AG09309 (cell line): ENCODE data around the gene CENPC.
"Not testable (repeated sequence)": the region's sequence is repeated elsewhere in the genome, so short reads cannot be mapped to it uniquely, and the experiment has no call there.

Experiments
- DNase-seq: peaks from one replicate; pipeline ENCODE4 v3.0.0-alpha.2; 2010; ENCODE audit warnings: low read depth
- H3K4me3 ChIP-seq: 2 replicates; pipeline ENCODE4 v1.5.1; 2011; ENCODE audit warnings: mild to moderate bottlenecking, low read depth, low read length, moderate library complexity; ENCODE audit not compliant: control insufficient read depth
- TF ChIP-seq, protein P1 (sequence below): IDR thresholded peaks from 2 replicates; pipeline ENCODE4 v1.5.1; 2011; ENCODE audit warnings: mild to moderate bottlenecking, low read depth, low read length, inconsistent platforms; ENCODE audit not compliant: insufficient read depth, control insufficient read depth; ENCODE audit errors: missing control alignments

CENPC gene

DNA sequence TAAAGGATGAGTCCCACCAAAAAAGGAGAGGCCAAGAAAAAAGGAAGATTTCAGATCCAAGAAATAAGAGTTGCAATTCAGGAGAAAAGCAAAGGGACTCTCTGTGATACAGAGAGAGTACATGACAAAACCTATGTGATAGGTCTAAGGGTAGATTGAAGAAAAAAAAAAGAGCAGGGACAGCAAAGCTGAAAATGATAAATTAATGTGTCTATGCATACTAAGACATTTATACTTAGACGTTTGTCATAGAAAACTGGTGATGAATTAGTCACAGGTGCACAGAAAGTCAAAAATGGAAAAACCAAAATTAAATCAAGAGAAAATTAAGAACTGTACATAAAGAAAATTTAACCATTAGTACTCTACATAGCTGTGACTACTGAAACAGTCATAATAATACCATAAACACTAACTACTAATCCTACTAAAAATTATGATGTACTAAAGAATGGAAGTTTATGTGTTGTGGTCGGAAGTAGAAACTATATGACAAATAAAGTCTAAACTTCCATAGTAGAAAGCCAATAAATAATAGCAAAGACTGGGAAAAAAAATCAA, 9.9 kb downstream of the CENPC start:
- TF ChIP-seq, protein P1, sequence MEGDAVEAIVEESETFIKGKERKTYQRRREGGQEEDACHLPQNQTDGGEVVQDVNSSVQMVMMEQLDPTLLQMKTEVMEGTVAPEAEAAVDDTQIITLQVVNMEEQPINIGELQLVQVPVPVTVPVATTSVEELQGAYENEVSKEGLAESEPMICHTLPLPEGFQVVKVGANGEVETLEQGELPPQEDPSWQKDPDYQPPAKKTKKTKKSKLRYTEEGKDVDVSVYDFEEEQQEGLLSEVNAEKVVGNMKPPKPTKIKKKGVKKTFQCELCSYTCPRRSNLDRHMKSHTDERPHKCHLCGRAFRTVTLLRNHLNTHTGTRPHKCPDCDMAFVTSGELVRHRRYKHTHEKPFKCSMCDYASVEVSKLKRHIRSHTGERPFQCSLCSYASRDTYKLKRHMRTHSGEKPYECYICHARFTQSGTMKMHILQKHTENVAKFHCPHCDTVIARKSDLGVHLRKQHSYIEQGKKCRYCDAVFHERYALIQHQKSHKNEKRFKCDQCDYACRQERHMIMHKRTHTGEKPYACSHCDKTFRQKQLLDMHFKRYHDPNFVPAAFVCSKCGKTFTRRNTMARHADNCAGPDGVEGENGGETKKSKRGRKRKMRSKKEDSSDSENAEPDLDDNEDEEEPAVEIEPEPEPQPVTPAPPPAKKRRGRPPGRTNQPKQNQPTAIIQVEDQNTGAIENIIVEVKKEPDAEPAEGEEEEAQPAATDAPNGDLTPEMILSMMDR, result no peak
- no peak for DNase-seq
- H3K4me3 ChIP-seq, result no peak overlapping the region

DNA sequence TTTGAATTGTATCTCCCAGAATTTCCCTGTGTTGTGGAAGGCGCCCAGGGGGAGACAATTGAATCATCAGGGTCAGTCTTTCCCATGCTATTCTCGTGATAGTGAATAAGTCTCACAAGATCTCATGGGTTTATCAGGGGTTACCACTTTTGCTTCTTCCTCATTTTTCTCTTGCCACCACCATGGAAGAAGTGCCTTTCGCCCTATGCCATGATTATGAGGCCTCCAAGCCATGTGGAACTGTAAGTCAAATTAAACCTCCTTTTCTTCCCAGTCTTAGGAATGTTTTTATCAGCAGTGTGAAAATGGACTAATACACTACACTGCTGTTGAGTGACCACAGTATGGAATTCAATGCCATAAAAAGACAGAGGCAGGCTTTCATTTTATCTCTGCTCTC, 12.2 kb downstream of the CENPC start:
- DNase-seq, result no peak
- TF ChIP-seq, protein P1, result no peak

DNA sequence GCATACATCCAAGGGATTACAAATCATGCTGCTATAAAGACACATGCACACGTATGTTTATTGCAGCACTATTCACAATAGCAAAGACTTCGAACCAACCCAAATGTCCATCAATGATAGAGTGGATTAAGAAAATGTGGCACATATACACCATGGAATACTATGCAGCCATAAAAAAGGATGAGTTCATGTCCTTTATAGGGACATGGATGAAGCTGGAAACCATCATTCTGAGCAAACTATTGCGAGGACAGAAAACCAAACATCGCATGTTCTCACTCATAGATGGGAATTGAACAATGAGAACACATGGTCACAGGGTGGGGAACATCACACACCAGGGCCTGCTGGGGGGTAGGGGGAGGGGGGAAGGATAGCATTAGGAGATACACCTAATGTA, 12.9 kb downstream of the CENPC start:
- DNase-seq, H3K4me3 ChIP-seq: not testable (repeated sequence)

More for the DNA sequence above, 12.2 kb downstream of the CENPC start:
- no peak overlapping the region for H3K4me3 ChIP-seq

DNA sequence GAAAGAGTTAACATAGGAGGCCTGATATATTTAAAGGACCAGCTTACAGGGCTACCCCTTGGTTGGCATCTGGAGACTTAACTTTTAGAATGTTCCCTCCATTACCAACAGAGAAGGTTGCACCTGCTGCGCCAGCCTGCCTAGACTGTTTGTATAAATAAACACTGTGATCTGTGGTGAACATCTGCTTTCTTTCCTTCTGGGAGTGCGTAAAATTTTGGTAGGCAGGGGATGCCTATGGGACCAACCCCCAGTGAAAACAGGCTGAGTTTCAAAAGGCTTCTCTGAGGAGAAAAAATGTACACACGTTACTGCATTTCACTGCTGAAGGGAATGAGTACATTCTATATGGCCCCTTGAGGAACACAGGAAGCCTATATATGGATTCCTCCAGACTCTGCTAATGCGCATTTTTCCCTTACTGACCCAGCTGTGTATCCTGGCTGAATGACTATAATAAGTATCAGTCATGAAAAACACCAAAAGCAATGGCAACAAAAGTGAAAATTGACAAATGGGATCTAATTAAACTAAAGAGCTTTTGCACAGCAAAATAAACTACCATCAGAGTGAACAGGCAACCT, 13.8 kb downstream of the CENPC start:
- H3K4me3 ChIP-seq, result no peak overlapping the region
- DNase-seq, result no peak
- TF ChIP-seq, protein P1, result no peak

DNA sequence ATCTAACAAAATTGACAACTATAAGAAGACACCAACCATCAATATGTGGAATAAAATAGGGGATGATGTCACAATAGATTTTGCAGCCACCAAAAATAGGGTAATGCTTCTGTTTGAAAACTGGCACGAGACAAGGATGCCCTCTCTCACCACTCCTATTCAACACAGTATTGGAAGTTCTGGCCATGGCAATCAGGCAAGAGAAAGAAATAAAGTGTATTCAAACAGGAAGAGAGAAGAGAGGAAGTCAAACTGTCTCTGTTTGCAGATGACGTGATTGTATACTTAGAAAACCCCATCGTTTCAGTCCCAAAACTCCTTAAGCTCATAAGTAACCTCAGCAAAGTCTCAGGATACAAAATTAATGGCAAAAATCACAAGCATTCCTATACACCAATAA, 21.2 kb downstream of the CENPC start:
- DNase-seq, H3K4me3 ChIP-seq: not testable (repeated sequence)

DNA sequence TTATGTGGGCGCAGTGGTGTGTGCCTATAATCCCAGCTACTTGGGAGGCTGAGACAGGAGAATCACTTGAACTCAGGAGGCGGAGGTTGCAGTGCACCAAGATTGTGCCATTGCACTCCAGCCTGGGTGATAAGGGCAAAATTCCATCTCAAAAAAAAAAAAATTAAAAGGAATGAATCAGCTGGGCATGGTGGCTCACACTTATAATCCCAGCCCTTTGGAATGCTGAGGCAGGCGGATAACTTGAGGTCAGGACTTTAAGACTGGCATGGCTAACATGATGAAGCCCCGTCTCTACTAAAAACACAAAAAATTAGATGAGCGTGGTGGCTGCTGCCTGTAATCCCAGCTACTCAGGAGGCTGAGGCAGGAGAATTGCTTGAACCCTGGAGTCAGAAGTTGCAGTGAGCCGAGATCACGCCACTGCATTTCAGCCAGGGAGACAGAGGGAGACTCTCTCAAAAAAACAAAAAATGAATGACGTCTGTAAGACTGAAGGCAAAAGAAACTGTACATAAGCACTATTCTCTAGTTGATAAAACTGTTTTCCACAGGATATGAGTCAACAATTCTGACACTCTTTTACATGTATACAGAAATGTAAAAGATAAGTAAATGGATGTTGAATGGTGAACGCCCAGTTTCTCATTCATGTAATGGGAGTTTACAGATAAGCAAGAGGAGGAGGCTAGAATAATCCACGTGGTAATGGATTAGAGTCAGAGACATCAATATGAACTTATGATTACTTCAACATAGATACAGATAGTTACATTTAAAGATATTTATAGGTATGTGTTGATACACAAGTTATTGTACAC, 22.2 kb downstream of the CENPC start:
- no peak overlapping the region for H3K4me3 ChIP-seq
- TF ChIP-seq, protein P1, result no peak
- DNase-seq, result no peak

DNA sequence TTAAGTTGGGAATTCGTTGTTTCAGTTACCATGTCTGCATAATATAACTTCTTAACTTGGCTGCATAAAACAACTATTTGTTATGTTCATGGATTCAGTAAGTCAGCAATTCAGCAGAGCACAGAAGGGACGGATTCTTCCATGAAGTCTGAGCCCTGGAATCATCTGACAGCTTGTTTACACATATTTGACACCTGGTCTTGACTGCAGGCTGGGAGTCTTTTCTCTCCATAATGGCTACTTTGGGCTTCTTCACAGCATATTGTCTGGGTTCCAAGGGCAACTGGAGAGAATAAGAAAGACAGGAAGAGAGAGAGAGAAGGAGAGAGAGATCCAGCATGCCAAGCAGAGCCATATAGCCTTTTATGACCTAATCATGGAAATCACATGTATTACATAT, 23.1 kb downstream of the CENPC start:
- TF ChIP-seq, protein P1, result no peak
- H3K4me3 ChIP-seq, result no peak overlapping the region

DNA sequence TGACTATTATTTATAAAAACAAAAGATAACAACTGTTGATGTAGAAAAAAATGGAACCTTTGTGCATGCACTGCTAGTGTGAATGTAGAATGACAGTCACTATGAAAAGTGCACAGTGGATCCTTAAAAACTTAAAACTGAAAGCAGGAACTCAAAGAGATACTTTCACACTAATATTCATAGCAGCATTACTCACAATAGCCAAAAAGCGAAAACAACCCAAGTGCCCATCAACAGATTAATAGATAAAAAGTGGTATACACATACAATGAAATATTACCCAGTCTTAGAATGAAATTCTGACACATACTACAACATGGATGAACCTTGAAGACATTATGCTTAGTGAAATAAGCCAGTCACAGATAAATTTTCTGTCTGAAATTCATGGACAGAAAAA, 23.8 kb downstream of the CENPC start:
- no peak overlapping the region for H3K4me3 ChIP-seq
- TF ChIP-seq, protein P1, result no peak

More for the DNA sequence above, 23.1 kb downstream of the CENPC start:
- no peak for DNase-seq

More for the DNA sequence above, 23.8 kb downstream of the CENPC start:
- DNase-seq, result no peak
